Adrenal gland (tissue), 5 donors: Measurements from ENCODE around the gene ROR1.

ENCODE experiments used
- POLR2A ChIP-seq, 2 donors: fragments of 450-650 bp; IDR thresholded peaks; one replicate each; pipeline ENCODE4 v1.6.1; 2017; ENCODE audit warnings: antibody characterized with exemption in 2 of 2, mild to moderate bottlenecking in 2 of 2, moderate library complexity in 1 of 2
- TF ChIP-seq, protein P1 (sequence below), 6 experiments: fragments of 450-650 bp in 4 of 6; fragments of 200-600 bp in 2 of 6; sonication (generic) in 1 of 6; IDR thresholded peaks; 1 replicate in 5 of 6; 2 replicates in 1 of 6; pipeline versions ENCODE4 v1.5.1 to v1.8.0; 2016 to 2021; ENCODE audit warnings: antibody characterized with exemption in 6 of 6, mild to moderate bottlenecking in 2 of 6, moderate library complexity in 1 of 6
- donor health status: DM: no; HTN: no; CAD: no.

DNA sequence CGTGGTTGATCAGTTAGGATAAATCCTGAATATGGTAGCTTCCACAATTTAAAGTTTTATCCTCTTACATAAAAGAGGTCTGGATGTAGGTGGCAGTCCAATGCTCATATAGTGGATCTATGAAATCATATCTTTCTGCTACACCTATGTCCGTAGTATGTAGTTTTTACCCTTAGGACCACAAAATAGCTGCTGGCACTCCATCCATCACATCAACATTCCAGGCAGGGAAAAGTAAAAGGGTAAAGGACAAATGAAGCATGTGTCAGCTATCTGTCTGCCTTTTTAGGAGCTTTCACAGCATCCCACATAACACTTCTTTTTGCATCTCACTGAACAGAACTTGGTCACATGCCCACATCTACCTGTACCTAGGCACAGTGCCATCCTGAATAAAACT, 184.7 kb downstream of the ROR1 start:
- TF ChIP-seq, protein P1, sequence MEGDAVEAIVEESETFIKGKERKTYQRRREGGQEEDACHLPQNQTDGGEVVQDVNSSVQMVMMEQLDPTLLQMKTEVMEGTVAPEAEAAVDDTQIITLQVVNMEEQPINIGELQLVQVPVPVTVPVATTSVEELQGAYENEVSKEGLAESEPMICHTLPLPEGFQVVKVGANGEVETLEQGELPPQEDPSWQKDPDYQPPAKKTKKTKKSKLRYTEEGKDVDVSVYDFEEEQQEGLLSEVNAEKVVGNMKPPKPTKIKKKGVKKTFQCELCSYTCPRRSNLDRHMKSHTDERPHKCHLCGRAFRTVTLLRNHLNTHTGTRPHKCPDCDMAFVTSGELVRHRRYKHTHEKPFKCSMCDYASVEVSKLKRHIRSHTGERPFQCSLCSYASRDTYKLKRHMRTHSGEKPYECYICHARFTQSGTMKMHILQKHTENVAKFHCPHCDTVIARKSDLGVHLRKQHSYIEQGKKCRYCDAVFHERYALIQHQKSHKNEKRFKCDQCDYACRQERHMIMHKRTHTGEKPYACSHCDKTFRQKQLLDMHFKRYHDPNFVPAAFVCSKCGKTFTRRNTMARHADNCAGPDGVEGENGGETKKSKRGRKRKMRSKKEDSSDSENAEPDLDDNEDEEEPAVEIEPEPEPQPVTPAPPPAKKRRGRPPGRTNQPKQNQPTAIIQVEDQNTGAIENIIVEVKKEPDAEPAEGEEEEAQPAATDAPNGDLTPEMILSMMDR (IDR thresholded peaks at IDR 0.05): no peak
- TF ChIP-seq POLR2A (IDR thresholded peaks at IDR 0.05): no peak
